OCI-LY1 (cell line): Measurements from ENCODE around the gene PXYLP1.

ENCODE experiments used
- H2AFZ ChIP-seq: fragments of 200-600 bp; sonication (generic), shearing (Covaris generic); 2 replicates; pipeline ENCODE4 v1.6.0; 2014; ENCODE audit warnings: antibody characterized with exemption, mild to moderate bottlenecking, low read length
- H3F3A ChIP-seq: fragments of 200-600 bp; sonication (generic), shearing (Covaris generic); 2 replicates; pipeline ENCODE4 v1.6.0; 2014; ENCODE audit warnings: mild to moderate bottlenecking, antibody characterized with exemption, low read length, moderate library complexity; ENCODE audit not compliant: insufficient read depth
- H3K27ac ChIP-seq: fragments of 200-600 bp; sonication (generic); 2 replicates; pipeline ENCODE4 v1.5.1; 2014; ENCODE audit warnings: low read length, mixed run types, mild to moderate bottlenecking, low read depth; ENCODE audit not compliant: poor library complexity, severe bottlenecking
- H3K27me3 ChIP-seq: fragments of 200-600 bp; sonication (generic); 2 replicates; pipeline ENCODE4 v1.6.0; 2014; ENCODE audit warnings: antibody characterized with exemption, mild to moderate bottlenecking, low read length, moderate library complexity; ENCODE audit not compliant: insufficient read depth
- H3K36me3 ChIP-seq: fragments of 200-600 bp; sonication (generic); 2 replicates; pipeline ENCODE4 v1.6.1; 2014; ENCODE audit warnings: mild to moderate bottlenecking, antibody characterized with exemption, low read length, moderate library complexity, mixed read lengths; ENCODE audit not compliant: insufficient read depth
- H3K4me1 ChIP-seq: fragments of 200-600 bp; sonication (generic); 2 replicates; pipeline ENCODE4 v1.5.1; 2014; ENCODE audit warnings: mild to moderate bottlenecking, low read length, moderate library complexity; ENCODE audit not compliant: insufficient read depth, severe bottlenecking
- H3K4me2 ChIP-seq: fragments of 200-600 bp; sonication (generic), shearing (Covaris generic); 2 replicates; pipeline ENCODE4 v1.6.1; 2014; ENCODE audit warnings: low read length
- H3K4me3 ChIP-seq: fragments of 200-600 bp; sonication (generic); 2 replicates; pipeline ENCODE4 v1.5.1; 2014; ENCODE audit warnings: low read length, low read depth, mild to moderate bottlenecking, mixed read lengths; ENCODE audit not compliant: poor library complexity, severe bottlenecking
- H3K79me2 ChIP-seq: fragments of 200-600 bp; shearing (Covaris generic); 2 replicates; pipeline ENCODE4 v1.6.1; 2016; ENCODE audit warnings: mixed run types, low read length, mixed read lengths; ENCODE audit not compliant: insufficient read depth
- H3K9ac ChIP-seq: fragments of 200-600 bp; sonication (generic), shearing (Covaris generic); 2 replicates; pipeline ENCODE4 v1.6.1; 2014; ENCODE audit warnings: mild to moderate bottlenecking, low read length, mixed read lengths
- H3K9me2 ChIP-seq: fragments of 200-600 bp; sonication (generic), shearing (Covaris generic); 2 replicates; pipeline ENCODE4 v1.6.1; 2014; ENCODE audit warnings: low read depth, mild to moderate bottlenecking, low read length, mixed read lengths
- H3K9me3 ChIP-seq: fragments of 200-600 bp; shearing (Covaris generic); 2 replicates; pipeline ENCODE4 v1.6.1; 2014; ENCODE audit warnings: low read length, mixed read lengths
- H4K20me1 ChIP-seq: fragments of 200-600 bp; sonication (generic), shearing (Covaris generic); 2 replicates; pipeline ENCODE4 v1.6.0; 2016; ENCODE audit warnings: mild to moderate bottlenecking, low read length; ENCODE audit not compliant: insufficient read depth
- CTCF ChIP-seq: fragments of 200-600 bp; sonication (generic), shearing (Covaris generic); IDR thresholded peaks from 2 replicates; pipeline ENCODE4 v1.5.1; 2017; ENCODE audit warnings: mild to moderate bottlenecking, antibody characterized with exemption, low read length, moderate library complexity, mixed read lengths
- EZH2 ChIP-seq: fragments of 200-600 bp; sonication (generic), shearing (Covaris generic); IDR thresholded peaks from 2 replicates; pipeline ENCODE4 v1.8.0; 2017; ENCODE audit warnings: borderline replicate concordance, mixed run types, mild to moderate bottlenecking, antibody characterized with exemption, low read length, moderate library complexity, mixed read lengths

The PXYLP1 gene

GRCh38 chr3:141275973-141276372 is 44.3 kb downstream of the PXYLP1 start:
- Histone ChIP-seq H3K79me2 (no peaks in the 10 kb centered on the region), H3K36me3 (no peaks in the 10 kb centered on the region)
- TF ChIP-seq CTCF (no peak), EZH2 (no peak)

GRCh38 chr3:141276398-141276797 is 44.8 kb downstream of the PXYLP1 start:
- H3K27ac ChIP-seq: no peak overlapping the region
- no peaks in the 10 kb centered on the region for H3K79me2 ChIP-seq
- H3K27me3 ChIP-seq: 0 out of 2 replicates have a peak, but pooled peaks cover 5% of the 10 kb centered on the region
- no peaks in the 10 kb centered on the region for H4K20me1 ChIP-seq
- H3K4me3 ChIP-seq: no peak overlapping the region
- H3K9ac ChIP-seq: no peak overlapping the region
- no peaks in the 10 kb centered on the region for H3K4me1 ChIP-seq
- H3K4me2 ChIP-seq: no peak overlapping the region
- H3K9me3 ChIP-seq: no peaks in the 10 kb centered on the region
- no peak overlapping the region for H2AFZ ChIP-seq
- no peaks in the 10 kb centered on the region for H3K36me3 ChIP-seq
- TF ChIP-seq CTCF (no peak), EZH2 (no peak)
- no peaks in the 10 kb centered on the region for H3K9me2 ChIP-seq
- no peaks in the 10 kb centered on the region for H3F3A ChIP-seq

More at GRCh38 chr3:141275973-141276372, 44.3 kb downstream of the PXYLP1 start:
- H4K20me1 ChIP-seq: no peaks in the 10 kb centered on the region
- 0 out of 2 replicates have a peak, but pooled peaks cover 5% of the 10 kb centered on the region for H3K27me3 ChIP-seq
- H3K9me2 ChIP-seq: no peaks in the 10 kb centered on the region
- no peak overlapping the region for H3K9ac ChIP-seq
- H3F3A ChIP-seq: no peaks in the 10 kb centered on the region
- no peak overlapping the region for H2AFZ ChIP-seq
- no peak overlapping the region for H3K4me2 ChIP-seq
- H3K27ac ChIP-seq: no peak overlapping the region
- H3K4me3 ChIP-seq: no peak overlapping the region
- no peaks in the 10 kb centered on the region for H3K9me3 ChIP-seq
- no peaks in the 10 kb centered on the region for H3K4me1 ChIP-seq

GRCh38 chr3:141277451-141277850 is 45.8 kb downstream of the PXYLP1 start:
- Histone ChIP-seq H3K4me2 (no peak overlapping the region), H3K4me3 (no peak overlapping the region), H3K27ac (no peak overlapping the region), H3K27me3 (0 out of 2 replicates have a peak, but pooled peaks cover 5% of the 10 kb centered on the region), H3K36me3 (no peaks in the 10 kb centered on the region), H3K79me2 (no peaks in the 10 kb centered on the region), H3F3A (no peaks in the 10 kb centered on the region), H4K20me1 (no peaks in the 10 kb centered on the region), H3K9me3 (no peaks in the 10 kb centered on the region), H2AFZ (no peak overlapping the region), H3K9ac (no peak overlapping the region), H3K4me1 (no peaks in the 10 kb centered on the region), H3K9me2 (no peaks in the 10 kb centered on the region)
- TF ChIP-seq CTCF (no peak), EZH2 (no peak)
